ELF-1 (cell line): ENCODE results near the gene TMEM52.
A peak's percentile ranks its signal among the peaks of the same experiment; 100 is the strongest.

Experiments
- DNase-seq: peaks from one replicate; pipeline ENCODE4 v3.0.0-alpha.2; 2016; ENCODE audit warnings: low read depth, low spot score

Gene TMEM52

GRCh38 chr1:1918901-1919303, at the start of gene TMEM52:
TSS of gene TMEM52 (minus strand) at chr1:1919279. CDS start at chr1:1919265, 14 bp downstream.
- DNase-seq: no peak

GRCh38 chr1:1967879-1968278, 48.8 kb upstream of the TMEM52 start:
- no peak for DNase-seq

GRCh38 chr1:1967151-1967550, 48.1 kb upstream of the TMEM52 start:
- DNase-seq: no peak

- DNase-seq: no peak
These were observed 47.1 kb upstream of the TMEM52 start for GRCh38 chr1:1966071-1966740.

GRCh38 chr1:1965546-1965945, 46.5 kb upstream of the TMEM52 start:
- no peak for DNase-seq

- DNase-seq: no peak
These were observed 45.7 kb upstream of the TMEM52 start for GRCh38 chr1:1964811-1965210.

GRCh38 chr1:1963570-1963969, 44.5 kb upstream of the TMEM52 start:
- DNase-seq: no peak

- no peak for DNase-seq
These were observed 43.7 kb upstream of the TMEM52 start for GRCh38 chr1:1962752-1963151.

- no peak for DNase-seq
These were observed 41.6 kb upstream of the TMEM52 start for GRCh38 chr1:1960480-1961196.

- peak; percentile 94 for DNase-seq
These were observed 40.9 kb upstream of the TMEM52 start for GRCh38 chr1:1959840-1960479.

GRCh38 chr1:1959459-1959839, 40.4 kb upstream of the TMEM52 start:
- DNase-seq: no peak

GRCh38 chr1:1958071-1958541, 39.0 kb upstream of the TMEM52 start:
- no peak for DNase-seq

- no peak for DNase-seq
These were observed 38.5 kb upstream of the TMEM52 start for GRCh38 chr1:1957533-1957961.

- DNase-seq: no peak
These were observed 37.8 kb upstream of the TMEM52 start for GRCh38 chr1:1956586-1957532.

- DNase-seq: no peak
These were observed 37.0 kb upstream of the TMEM52 start for GRCh38 chr1:1956101-1956500.

- peak; percentile 85 for DNase-seq
These were observed 36.6 kb upstream of the TMEM52 start for GRCh38 chr1:1955621-1956094.

GRCh38 chr1:1954831-1955441, 35.9 kb upstream of the TMEM52 start:
- no peak for DNase-seq

GRCh38 chr1:1954015-1954414, 34.9 kb upstream of the TMEM52 start:
- DNase-seq: no peak

- no peak for DNase-seq
These were observed 31.9 kb upstream of the TMEM52 start for GRCh38 chr1:1950940-1951339.

- no peak for DNase-seq
These were observed 29.7 kb upstream of the TMEM52 start for GRCh38 chr1:1948783-1949182.

- no peak for DNase-seq
These were observed 28.4 kb upstream of the TMEM52 start for GRCh38 chr1:1947493-1947892.
